H4 (cell line): Measurements from ENCODE around the gene IDH3G. TPM values are rescaled to one million over a fixed set of nuclear protein-coding genes. Genes with fewer than 3 reads are reported as not detected.

Experiments used
- DNase-seq: peaks from one replicate; pipeline ENCODE4 v3.0.0-alpha.2; 2015; ENCODE audit warnings: low spot score
- total RNA-seq: library from RNA; depleted of rRNA; stranded (reverse); fragments of >200 nt; shearing (Covaris generic); gene quantifications from 2 replicates; pipeline ENCODE4 v1.2.3, GENCODE V29; 2014

Gene IDH3G
- total RNA-seq, 1 experiment from 2014 or later, result 68.9 TPM

GRCh38 chrX:153816831-153817690 lies 22.9 kb upstream of the IDH3G start:
- DNase-seq, result no peak

DNA sequence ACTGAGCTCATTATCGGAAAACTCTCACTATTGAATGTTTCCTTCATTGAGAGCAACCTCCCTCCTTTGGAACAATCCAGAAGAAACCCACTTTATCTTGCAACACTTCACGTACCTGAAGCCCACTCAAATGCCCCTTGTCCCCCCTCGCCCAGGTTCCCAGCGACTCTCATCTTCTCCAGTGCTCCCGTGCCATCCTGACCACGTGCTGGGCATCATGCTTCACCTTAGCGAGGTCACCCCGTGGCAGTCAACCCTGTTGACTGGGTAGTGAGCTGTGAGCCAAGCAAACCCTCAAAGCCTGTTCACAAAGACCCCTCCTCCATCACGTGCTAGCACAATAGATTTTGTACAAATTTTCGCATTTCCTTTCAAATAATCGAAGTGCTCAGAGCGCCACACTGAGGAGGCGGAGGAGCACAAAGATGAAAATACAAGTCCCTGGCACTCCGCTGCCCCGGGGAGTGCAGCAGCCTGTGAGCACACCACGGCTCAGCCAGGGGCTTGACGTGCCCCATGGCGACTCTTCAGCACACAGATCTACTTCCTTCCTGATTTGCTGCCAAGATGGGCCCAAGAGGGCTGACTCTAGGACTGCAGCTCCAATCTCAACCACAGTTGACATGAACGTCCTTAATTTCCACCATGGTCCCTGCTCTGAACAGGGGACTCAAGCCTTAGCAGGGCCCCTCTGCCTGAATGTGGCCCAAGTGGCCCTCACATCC lies 20.6 kb upstream of the IDH3G start:
- DNase-seq, result no peak

GRCh38 chrX:153813161-153813560 lies 19.0 kb upstream of the IDH3G start:
- DNase-seq, result no peak

DNA sequence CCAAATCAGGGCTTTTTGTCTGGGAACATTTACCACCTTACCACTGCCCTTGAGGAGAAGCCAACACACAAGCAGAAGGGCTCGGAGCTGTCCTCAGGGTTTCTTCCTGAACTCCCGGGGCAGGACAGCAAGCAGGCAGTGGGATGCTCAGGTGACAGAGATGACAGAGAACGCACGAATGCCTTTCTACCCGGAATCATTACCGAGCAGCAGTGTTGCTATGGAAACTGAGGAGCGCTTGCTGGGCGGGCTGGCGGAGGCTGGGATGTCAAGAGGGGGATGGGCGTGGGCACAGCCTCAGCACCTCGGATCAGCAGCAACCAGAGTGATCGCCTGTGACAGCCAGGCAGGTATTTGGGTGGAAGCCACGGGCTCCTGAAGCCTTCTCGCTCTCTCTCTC lies 18.0 kb upstream of the IDH3G start:
- no peak for DNase-seq

DNA sequence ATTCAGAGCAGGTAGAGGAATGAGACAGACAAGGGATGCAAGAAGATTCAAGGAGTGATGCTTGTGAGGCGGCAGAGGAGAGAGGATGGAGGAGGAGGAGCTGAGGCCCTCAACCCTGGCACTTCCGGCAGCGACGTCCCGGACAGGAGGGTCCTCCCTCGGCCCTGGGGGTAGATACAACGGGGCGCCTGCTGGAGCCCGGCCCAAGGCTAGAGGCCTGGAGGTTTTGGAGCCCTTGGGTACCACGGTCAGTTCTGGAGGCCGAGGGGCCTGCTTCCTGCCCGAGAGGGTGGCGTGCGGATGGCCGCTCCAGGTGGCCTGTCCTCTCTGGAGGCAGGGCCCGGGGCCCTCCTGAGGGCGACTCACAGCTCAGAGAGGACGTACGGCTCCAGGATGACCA lies 13.8 kb upstream of the IDH3G start:
- DNase-seq, result no peak

DNA sequence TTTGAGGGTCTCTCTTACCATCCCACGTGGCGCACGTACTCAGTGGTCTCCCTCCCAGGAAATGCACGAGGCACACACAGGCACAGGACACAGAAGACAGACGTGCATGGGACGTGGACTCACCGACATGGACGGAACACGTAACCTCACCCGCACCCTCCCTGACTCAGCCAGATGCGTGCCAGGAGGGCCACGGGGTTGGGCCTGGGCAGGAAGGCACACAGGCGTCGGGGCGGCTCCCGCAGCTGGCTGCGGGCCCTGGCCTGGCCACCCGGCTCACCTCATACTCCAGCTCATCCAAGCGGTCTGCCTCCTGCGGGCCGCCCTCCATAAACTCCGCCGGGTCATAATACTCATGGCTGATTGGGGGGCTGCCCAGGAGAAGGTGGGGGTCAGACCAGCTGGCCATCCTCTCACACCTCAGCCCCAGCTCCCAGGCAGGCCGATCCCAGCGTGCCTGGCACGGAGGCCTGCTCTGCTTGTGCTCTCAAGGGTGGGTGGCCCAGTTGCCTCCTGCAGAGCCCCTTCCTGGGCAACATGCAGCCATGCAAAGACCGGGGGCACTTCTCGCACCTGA lies 12.9 kb upstream of the IDH3G start:
- DNase-seq, result no peak

DNA sequence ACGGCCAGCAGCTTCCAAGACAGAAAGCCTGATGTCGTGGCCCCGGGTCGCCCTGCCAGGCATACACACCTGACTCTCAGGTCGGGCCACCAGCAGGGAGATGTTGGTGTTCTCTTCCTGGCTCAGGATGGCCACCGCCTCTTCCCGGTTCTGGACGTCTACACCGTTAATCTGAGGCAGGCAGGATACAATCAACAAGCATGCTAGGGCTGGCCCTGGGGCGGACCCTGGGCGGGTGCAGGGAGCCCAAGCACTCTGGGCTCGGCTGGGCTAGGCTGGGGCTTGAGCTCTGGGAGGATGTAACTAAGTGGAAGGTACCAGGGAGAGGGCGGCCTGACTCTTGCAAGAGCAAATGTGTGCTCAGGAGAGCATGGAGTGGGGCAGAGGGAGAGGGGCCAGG lies 11.3 kb upstream of the IDH3G start:
- DNase-seq, result no peak

DNA sequence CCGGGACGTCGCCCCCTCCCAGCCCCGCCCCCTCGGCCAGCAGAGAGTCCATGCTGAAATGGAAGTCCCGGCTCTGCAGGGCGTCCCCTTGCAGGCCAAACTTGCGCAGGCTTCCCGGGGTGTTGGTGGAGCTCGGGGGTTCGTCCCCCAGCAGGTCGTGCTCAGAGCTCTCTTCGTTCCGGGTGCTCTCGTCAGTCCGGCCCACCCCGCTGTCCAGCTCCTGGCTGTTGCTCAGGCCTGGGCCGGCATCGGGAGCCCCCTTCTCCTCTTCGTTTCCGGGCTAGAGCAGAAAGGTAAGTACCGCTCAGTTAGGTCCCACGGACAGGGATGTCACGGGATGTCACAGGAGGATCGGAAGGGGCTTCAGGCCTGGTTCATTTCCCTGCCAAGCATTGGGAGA lies 10.4 kb upstream of the IDH3G start:
- no peak for DNase-seq

GRCh38 chrX:153804100-153804595 lies 10.0 kb upstream of the IDH3G start:
- no peak for DNase-seq

DNA sequence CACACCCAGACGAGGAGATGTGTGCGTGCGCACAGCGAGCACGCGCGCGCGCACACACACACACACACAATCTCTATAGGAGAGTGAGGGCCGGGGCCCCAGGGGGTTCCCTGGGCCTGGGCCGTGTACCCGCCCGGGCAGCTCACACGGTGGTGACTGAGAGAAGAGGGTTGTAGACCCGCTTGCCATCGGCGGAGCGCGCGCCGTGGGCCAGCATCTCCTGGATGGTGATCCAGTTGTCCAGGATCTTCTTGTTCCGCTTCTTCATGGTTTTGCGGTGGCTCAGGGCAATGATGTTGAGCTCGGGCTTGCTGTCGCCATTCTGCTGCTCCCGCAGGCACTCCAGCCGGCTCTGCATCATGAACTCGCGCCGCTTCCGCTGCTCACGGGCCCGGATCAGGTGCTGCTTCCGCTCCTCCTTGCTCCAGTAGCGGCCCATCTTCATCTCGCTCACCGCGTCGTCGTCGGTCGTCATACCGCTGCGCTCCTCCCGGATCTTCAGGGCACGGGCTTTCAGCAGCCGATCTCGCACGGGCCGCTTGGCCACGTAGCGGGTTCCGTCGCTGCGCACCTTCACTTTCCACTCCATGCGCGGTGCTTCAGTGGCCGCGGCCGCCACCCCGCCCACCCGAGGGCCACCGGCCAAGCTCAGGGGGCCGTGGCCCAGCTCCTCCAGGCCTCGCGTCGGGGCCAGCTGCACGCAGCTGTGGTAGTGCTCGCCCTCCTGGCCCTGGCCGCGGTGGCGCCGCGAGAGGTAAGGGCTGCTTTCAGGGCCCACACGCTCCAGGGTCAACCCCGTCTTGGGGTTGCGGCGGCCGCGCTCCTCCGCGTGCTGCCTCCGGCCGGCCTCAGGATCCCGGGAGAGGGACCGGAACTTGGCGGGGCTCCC lies 9.3 kb upstream of the IDH3G start:
- DNase-seq, result no peak

DNA sequence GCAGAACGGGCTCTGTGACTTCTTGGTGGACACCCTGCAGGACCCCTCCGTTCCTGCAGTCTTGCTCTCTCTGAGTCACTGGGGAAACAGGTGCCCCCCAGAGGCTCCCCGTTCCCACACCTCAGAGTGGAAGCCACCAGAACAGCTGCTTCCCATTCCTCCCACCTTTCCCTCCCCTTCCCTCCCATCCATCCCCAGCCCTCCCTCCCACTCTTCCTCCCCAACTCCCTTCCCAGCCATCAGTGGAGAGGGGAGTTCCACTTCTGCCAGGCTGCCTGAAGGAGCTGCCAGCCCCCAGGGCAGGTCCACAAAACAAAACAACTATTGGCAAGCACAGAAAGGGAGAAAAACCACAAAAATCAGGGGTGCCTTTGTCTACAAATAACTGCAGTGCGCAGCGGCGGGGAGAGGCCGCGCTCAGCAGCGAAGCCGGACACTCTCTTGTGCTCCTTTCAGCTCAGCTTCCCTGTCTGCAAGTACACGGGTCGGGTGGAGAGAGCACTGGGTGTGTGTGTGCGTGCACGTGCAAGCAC lies 8.4 kb upstream of the IDH3G start:
- DNase-seq, result no peak

DNA sequence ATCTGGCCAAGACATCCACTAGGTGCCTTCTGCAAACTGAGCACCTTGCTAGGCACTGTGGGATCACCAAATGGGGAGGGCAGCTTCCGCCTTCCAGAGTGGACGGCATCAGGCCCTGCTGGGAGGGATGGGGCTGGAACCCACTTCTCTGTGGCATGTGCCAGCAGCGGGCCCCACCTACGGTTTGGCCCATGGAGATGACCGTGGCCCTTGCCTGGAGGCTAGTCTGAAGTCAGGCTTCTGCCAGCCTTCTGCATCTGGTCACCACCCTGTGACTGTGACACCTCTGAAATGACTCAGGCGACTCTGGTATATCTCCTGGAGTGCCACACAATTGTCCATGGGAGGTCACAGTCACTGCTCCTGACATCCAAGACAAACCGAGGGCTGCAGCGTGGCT lies 7.5 kb upstream of the IDH3G start:
- no peak for DNase-seq

- no peak for DNase-seq
Observed at GRCh38 chrX:153800746-153801145, 6.6 kb upstream of the IDH3G start.

GRCh38 chrX:153800177-153800722 lies 6.1 kb upstream of the IDH3G start:
- no peak for DNase-seq

GRCh38 chrX:153799326-153799725 lies 5.2 kb upstream of the IDH3G start:
- DNase-seq, result no peak

DNA sequence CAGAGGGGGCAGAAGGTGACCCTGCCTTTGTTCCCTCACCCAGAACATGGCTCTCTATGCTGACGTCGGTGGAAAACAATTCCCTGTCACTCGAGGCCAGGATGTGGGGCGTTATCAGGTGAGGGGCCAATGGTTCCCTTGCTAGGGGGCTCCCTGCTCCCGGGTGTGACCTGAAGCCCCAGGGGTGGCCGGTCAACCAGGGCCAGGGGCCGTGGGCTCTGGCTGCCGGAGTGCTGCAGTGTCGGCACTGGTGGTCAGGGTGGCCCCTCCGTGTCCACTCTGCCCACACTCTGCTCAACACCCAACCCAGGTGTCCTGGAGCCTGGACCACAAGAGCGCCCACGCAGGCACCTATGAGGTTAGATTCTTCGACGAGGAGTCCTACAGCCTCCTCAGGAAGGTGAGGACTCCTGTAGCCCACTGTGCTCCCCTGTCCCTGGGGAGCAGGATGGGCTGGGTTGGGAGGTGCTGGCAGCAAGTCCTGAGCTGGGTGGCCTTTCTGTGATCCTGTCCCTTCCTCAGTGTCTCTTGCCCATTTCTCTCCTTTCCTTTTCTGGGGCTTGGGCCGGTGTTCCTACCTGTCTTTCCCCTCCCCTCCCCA lies 3.3 kb upstream of the IDH3G start:
- no peak for DNase-seq

DNA sequence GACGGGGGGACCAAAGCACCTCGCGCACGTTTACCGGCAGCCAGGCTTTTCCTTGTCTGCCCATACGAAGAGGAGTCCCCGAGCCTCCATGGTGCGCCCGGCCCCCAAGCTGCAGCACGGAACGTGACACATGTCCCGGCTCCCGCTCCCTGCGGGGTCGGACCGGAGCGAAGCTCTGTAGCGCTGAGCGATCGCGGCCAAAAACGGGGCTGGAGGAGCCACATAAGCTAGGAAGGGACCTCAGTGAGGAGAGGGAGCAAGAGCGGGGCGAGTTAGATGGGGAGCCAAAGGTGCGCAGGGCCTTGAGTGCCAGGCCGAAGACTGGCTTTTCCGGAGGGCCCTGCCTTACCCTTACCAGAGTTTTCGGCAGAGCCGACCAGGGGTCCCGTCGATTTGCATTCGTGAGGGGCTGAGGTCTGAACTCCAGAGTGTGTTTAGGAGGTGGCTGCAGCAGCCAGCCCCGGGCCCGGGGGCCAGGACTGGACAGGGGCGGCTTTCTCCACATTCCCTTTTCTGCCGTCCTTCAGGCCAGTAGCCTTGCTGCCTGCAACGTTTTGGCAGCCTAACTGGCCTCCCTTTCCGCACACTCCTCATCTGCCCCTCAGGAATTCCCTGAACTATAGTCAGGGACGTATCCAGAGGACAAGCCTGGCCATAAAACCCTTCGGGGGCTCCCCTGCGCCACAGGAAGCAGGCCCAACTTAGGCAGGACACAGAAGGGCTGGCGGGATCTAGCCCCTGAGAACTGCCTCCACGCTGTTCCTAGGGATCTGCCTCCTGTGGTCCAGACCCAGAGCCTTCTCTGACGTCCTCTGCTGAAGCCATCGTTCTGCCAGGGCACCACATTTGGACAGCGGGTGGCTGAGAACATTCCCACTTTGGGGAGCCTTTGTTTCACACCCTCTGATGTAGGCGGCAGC lies 982 bp upstream of the IDH3G start:
- DNase-seq, result no peak

DNA sequence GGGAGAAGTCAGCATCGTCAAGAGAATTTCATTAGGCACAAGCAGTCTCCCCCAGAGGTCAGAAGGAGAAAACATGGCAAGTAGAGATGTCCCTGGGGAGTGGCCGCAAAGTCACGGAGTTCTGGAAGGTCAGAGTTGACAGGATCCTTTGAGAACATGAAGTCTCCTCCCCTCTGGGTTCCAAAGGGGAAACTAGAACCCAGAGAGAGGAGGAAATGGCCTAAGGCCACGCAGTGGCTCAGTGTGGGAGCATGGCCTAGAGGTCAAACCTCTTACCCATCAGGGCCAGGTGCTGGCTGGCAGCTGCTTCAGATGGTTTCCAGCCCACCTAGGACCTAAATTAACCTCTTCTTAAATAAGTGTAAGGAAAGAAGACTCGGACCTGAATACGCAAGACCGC lies 884 bp downstream of the IDH3G start:
- no peak for DNase-seq

GRCh38 chrX:153792368-153792767 lies 1.8 kb downstream of the IDH3G start:
- no peak for DNase-seq
